AG08396 (cell line): ENCODE results near the gene KHNYN.
A peak's percentile ranks its signal among the peaks of the same experiment; 100 is the strongest.
"Not testable (repeated sequence)": the region's sequence is repeated elsewhere in the genome, so short reads cannot be mapped to it uniquely, and the experiment has no call there.

Experiments
- DNase-seq: peaks from one replicate; pipeline ENCODE4 v3.0.0; 2012; ENCODE audit warnings: low spot score, mixed read lengths

The KHNYN gene

GRCh38 chr14:24429395-24430142 lies at the start of gene KHNYN, which contains the start of gene CBLN3:
KHNYN (plus strand) TSS chr14:24429954; CDS start chr14:24430731, 777 bp downstream.
CBLN3 (minus strand) TSS chr14:24429668; CDS start chr14:24429054, 614 bp downstream.
- DNase-seq: peak; percentile 98

- DNase-seq: no peak
Observed at GRCh38 chr14:24381363-24382063, 48.2 kb upstream of the KHNYN start.

- no peak for DNase-seq
Observed at GRCh38 chr14:24382064-24382371, 47.7 kb upstream of the KHNYN start.

- DNase-seq: no peak
Observed at GRCh38 chr14:24384169-24384568, 45.6 kb upstream of the KHNYN start.

GRCh38 chr14:24385524-24385923 lies 44.2 kb upstream of the KHNYN start:
- no peak for DNase-seq

GRCh38 chr14:24387009-24387345 lies 42.8 kb upstream of the KHNYN start:
- DNase-seq: no peak

- not testable (repeated sequence) for DNase-seq
Observed at GRCh38 chr14:24387579-24387978, 42.2 kb upstream of the KHNYN start.

- DNase-seq: no peak
Observed at GRCh38 chr14:24388474-24389179, 41.1 kb upstream of the KHNYN start.

GRCh38 chr14:24389226-24389848 lies 40.4 kb upstream of the KHNYN start:
- DNase-seq: no peak

- DNase-seq: no peak
Observed at GRCh38 chr14:24390701-24391468, 38.9 kb upstream of the KHNYN start.

- DNase-seq: peak; percentile 50
Observed at GRCh38 chr14:24392325-24393091, 37.2 kb upstream of the KHNYN start.

- no peak for DNase-seq
Observed at GRCh38 chr14:24394275-24394674, 35.5 kb upstream of the KHNYN start.

- DNase-seq: no peak
Observed at GRCh38 chr14:24395609-24396582, 33.9 kb upstream of the KHNYN start.

GRCh38 chr14:24397639-24398292 lies 32.0 kb upstream of the KHNYN start:
- no peak for DNase-seq

- DNase-seq: no peak
Observed at GRCh38 chr14:24398293-24398652, 31.5 kb upstream of the KHNYN start.

- DNase-seq: peak; percentile 65
Observed at GRCh38 chr14:24398653-24399446, 30.9 kb upstream of the KHNYN start, which contains the start of gene NYNRIN. NYNRIN (plus strand) TSS chr14:24399003; CDS start chr14:24399247, 244 bp downstream.

GRCh38 chr14:24399447-24399822 lies 30.3 kb upstream of the KHNYN start:
- DNase-seq: no peak

- DNase-seq: no peak
Observed at GRCh38 chr14:24399999-24400718, 29.6 kb upstream of the KHNYN start.
